ENCODE results near the gene TMEM184C.

DNA sequence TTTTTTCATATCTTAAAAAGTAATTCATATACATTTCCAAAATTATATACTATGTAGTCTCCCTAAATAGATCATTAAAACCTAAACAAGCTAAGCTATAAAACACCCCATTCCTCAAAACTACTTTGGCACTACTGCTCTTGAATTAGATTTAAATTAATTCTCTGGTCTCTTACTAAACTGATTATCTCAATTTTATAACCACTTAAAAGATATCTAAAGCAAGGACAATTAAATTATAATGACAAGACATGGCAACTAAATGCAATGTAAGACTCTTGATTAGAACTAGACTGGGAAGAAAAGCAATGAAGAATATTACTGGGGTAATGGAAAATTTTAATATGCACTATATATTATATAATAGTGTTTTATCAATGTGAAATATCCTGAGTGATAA is 27.9 kb downstream of the TMEM184C start:
- TF ChIP-seq, protein P1, sequence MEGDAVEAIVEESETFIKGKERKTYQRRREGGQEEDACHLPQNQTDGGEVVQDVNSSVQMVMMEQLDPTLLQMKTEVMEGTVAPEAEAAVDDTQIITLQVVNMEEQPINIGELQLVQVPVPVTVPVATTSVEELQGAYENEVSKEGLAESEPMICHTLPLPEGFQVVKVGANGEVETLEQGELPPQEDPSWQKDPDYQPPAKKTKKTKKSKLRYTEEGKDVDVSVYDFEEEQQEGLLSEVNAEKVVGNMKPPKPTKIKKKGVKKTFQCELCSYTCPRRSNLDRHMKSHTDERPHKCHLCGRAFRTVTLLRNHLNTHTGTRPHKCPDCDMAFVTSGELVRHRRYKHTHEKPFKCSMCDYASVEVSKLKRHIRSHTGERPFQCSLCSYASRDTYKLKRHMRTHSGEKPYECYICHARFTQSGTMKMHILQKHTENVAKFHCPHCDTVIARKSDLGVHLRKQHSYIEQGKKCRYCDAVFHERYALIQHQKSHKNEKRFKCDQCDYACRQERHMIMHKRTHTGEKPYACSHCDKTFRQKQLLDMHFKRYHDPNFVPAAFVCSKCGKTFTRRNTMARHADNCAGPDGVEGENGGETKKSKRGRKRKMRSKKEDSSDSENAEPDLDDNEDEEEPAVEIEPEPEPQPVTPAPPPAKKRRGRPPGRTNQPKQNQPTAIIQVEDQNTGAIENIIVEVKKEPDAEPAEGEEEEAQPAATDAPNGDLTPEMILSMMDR (IDR thresholded peaks at IDR 0.05; ENCODE audit: low read length): no peak
- no peak for TF ChIP-seq EZH2 (optimal IDR thresholded peaks at IDR 0.05; ENCODE audit: low read depth, low read length)
